ENCODE data around the gene DSCAM. TPM values are rescaled to one million over a fixed set of nuclear protein-coding genes. Genes with fewer than 3 reads are reported as not detected.

The DSCAM gene
- total RNA-seq, 4 donors from 2014 or later = 0.07 TPM; not detected in 3

GRCh38 chr21:40388046-40388445 lies 458.9 kb downstream of the DSCAM start:
- Histone ChIP-seq H3K36me3 (no peaks in the 10 kb centered on the region), H3K9me3 (no peaks in the 10 kb centered on the region), H3K27ac (no peak overlapping the region), H3K4me1 (no peaks in the 10 kb centered on the region), H3K27me3 (no peaks in the 10 kb centered on the region), H3K4me3 (no peak overlapping the region)
- DNase-seq = no peak
- intact Hi-C loops (cut with DNase I; ENCODE audit: low total_unique reads) = no loop called here
- TF ChIP-seq POLR2A (IDR thresholded peaks at IDR 0.05) = no peak

- no peaks in the 10 kb centered on the region for H3K4me1 ChIP-seq
- no peak overlapping the region for H3K4me3 ChIP-seq
- no peaks in the 10 kb centered on the region for H3K36me3 ChIP-seq
- no peaks in the 10 kb centered on the region for H3K27me3 ChIP-seq
- no peak for DNase-seq
- intact Hi-C loops (cut with DNase I; ENCODE audit: low total_unique reads) = no loop called here
- no peak for TF ChIP-seq CTCF (IDR thresholded peaks at IDR 0.05)
- TF ChIP-seq POLR2A (IDR thresholded peaks at IDR 0.05) = no peak
- no peak overlapping the region for H3K27ac ChIP-seq
- H3K9me3 ChIP-seq = no peaks in the 10 kb centered on the region
Measured at GRCh38 chr21:40386981-40387747, 459.8 kb downstream of the DSCAM start.

- Histone ChIP-seq H3K36me3 (no peaks in the 10 kb centered on the region), H3K4me3 (no peak overlapping the region), H3K4me1 (no peaks in the 10 kb centered on the region), H3K27me3 (no peaks in the 10 kb centered on the region), H3K27ac (no peak overlapping the region), H3K9me3 (no peaks in the 10 kb centered on the region)
- TF ChIP-seq POLR2A (IDR thresholded peaks at IDR 0.05) (no peak), CTCF (IDR thresholded peaks at IDR 0.05) (peak; percentile 26 to 45 (median 34))
- DNase-seq = no peak
- intact Hi-C loops (cut with DNase I; ENCODE audit: low total_unique reads) = no loop called here
Measured at GRCh38 chr21:40386294-40386911, 460.6 kb downstream of the DSCAM start.

- H3K27me3 ChIP-seq = no peaks in the 10 kb centered on the region
- no peak for DNase-seq
- no peaks in the 10 kb centered on the region for H3K4me1 ChIP-seq
- TF ChIP-seq CTCF (IDR thresholded peaks at IDR 0.05) (no peak), POLR2A (IDR thresholded peaks at IDR 0.05) (no peak)
- H3K4me3 ChIP-seq = no peak overlapping the region
- no peaks in the 10 kb centered on the region for H3K9me3 ChIP-seq
- intact Hi-C loops (cut with DNase I; ENCODE audit: low total_unique reads) = no loop called here
- H3K27ac ChIP-seq = no peak overlapping the region
- H3K36me3 ChIP-seq = no peaks in the 10 kb centered on the region
Measured at GRCh38 chr21:40385883-40386282, 461.1 kb downstream of the DSCAM start.

GRCh38 chr21:40383951-40384350 lies 463.0 kb downstream of the DSCAM start:
- Histone ChIP-seq H3K27ac (no peak overlapping the region), H3K27me3 (no peaks in the 10 kb centered on the region), H3K4me1 (no peaks in the 10 kb centered on the region), H3K9me3 (no peaks in the 10 kb centered on the region), H3K4me3 (no peak overlapping the region), H3K36me3 (no peaks in the 10 kb centered on the region)
- TF ChIP-seq POLR2A (IDR thresholded peaks at IDR 0.05) (no peak), CTCF (IDR thresholded peaks at IDR 0.05) (no peak)
- DNase-seq = no peak
- intact Hi-C loops (cut with DNase I; ENCODE audit: low total_unique reads) = no loop called here

Data from uterus (tissue), 4 donors.